HG02885 (cell line): ENCODE measurements around the gene SYTL5.
A peak's percentile ranks its signal among the peaks of the same experiment; 100 is the strongest.
"Not testable (repeated sequence)": the region's sequence is repeated elsewhere in the genome, so short reads cannot be mapped to it uniquely, and the experiment has no call there.

Source experiments
- ATAC-seq: cut with Tn5 transposase; IDR thresholded peaks from one replicate; pipeline ENCODE4 v1.9.1; 2021; ENCODE audit warnings: mild to moderate bottlenecking; ENCODE audit not compliant: unreplicated experiment, poor library complexity

Gene SYTL5

DNA sequence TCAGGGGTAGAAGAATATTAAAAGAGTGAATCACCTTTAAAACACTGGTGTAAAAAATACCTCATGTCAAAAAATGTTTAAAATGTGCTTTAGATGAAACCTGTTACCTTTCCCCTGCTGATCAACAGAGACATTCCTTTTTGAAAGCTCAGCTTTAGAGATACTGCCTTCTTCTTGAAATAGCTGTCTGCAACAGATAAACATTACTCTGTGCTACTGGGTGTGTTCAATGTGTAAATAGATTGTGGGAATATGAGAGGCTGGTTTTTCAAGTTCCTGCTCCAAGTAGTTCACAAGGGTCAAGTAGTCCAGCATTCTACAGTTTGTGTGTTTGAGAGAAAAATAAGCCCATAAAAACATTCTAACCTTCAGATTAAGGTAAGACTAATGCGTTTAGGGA, at the start of gene SYTL5:
Gene SYTL5, plus strand, starts transcription at position 263 of the 400 bp plus-strand sequence. CDS start 27,337 bp downstream, outside the sequence.
- ATAC-seq, result no peak

DNA sequence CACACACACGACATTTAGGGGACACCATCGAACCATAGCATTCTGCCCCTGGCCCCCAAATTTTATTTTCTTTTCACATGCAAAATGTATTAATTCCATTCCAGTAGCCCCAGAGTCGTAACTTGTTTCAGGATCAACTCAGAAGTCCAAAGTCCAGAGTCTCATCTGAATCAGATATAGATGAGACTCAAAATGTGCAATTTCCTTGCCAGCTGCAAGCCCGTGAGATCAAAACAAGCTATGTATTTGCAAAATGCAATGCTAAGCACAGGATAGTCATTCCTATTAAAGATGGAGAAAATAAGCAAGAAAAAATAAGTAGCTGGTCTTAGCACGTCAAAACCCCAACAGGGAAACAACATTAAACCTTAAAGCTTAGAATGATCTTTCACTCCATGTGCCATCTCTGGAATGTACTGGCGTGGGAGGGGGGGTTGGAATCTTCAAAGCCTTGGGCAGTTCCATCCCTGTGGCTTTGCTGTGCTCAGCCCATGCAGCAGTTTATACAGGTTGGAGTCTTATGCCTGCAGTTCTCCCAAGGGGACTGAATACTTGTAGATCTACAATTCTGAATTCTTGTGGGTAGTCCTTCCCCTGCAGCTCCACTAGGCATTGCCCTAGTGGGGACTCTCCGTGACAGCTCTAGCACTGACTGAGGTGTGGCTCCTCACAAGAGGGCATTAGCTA, 47.7 kb upstream of the SYTL5 start:
- ATAC-seq, result no peak

DNA sequence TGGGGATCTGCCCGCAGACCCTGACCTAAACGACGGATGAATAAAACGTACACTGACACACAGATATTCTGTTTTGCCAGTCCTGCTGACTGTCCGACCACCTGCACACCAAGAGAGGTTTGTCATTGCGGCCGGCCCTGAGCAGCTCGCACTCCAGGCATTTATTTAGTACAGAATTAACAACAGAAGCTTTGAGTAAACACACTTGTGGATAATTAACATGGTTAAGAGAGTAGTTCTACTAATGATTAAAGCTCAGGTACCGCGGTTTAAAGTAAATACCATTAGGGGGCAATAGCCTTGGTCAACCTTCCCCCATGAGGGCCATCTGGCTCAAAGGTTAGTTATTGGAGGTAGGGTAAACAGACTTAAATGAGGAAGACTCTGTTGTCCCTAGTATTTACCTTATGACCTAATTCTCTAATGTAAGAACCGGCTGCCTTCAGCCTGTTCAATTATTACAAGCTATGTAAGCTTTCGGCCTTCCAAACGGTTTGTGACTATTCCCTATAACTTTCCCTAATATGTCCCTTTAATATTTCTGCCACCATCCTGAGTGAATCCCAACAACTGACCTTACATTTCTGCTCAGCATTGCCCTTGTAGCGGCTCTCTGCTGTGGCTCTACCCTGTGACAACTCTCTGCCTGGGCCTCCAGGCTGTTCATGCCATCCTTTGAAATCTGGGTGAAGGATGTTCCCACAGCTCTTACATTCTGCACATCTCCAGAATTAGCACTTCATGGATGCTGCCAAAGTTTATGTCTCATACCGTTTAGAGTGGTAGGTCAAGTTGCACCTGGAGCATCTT, 46.9 kb upstream of the SYTL5 start:
- ATAC-seq, result no peak

- no peak for ATAC-seq
Observed at GRCh38 chrX:37961118-37961517, 45.2 kb upstream of the SYTL5 start.

GRCh38 chrX:37967714-37968113, 38.6 kb upstream of the SYTL5 start:
- no peak for ATAC-seq

DNA sequence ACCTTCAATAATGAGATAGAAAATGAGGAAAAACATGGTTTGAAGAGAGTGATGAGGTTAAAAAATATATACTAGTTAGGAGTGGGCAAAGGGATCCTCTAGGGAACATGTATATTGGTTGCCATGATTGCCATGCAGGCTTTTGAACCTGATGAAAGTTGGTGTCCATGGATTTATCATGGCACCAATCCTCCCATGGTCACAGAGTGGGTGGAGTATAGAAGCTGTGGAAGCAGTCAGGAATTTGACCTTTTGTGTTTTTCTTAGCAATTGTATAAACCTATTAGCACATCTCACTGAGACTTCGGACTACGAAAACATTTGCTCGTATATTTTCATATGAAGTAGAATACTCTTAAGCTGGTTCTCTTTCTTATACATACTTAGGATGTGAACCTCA, 30.9 kb upstream of the SYTL5 start:
- ATAC-seq, result no peak

DNA sequence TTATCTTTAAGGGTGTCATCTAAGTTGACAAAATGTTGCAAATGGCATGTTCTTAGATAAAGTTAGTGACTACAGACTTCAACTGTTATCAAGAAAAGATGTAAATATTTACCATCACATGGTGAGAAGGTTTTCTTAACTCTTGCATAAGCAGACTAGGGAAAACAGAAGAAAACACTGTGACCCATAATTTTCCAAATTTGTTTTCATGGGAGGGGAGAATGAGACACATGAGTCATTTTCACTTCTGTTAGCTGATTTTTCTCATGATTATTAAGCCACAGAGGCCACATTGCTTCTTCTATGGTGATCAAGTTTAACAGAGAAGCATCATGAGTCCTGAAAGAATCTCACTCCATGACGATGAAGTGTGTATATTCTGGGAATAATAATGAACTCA, 30.2 kb upstream of the SYTL5 start:
- ATAC-seq, result no peak

- no peak for ATAC-seq
Observed at GRCh38 chrX:37984880-37985279, 21.5 kb upstream of the SYTL5 start.

DNA sequence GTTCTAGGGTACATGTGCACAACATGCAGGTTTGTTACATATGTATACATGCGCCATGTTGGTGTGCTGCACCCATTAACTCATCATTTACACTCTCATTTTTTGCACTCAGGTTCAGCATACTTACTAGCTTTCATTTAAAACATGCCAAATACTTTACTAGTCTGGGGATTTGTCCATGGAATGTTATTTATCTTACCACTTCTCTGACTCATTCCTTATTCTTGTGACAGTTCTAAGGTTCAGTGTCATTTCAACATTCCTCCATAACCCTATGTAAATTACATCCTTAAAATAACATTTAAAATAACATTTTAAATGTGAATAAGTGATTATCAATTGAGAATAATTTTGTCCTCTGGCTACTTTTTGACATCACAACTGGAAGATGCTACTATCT, 19.5 kb upstream of the SYTL5 start:
- ATAC-seq, result no peak

- ATAC-seq, result no peak
Observed at GRCh38 chrX:37989304-37989703, 17.0 kb upstream of the SYTL5 start.

- ATAC-seq, result not testable (repeated sequence)
Observed at GRCh38 chrX:37991303-37991702, 15.1 kb upstream of the SYTL5 start.

- no peak for ATAC-seq
Observed at GRCh38 chrX:37993176-37993575, 13.2 kb upstream of the SYTL5 start.

DNA sequence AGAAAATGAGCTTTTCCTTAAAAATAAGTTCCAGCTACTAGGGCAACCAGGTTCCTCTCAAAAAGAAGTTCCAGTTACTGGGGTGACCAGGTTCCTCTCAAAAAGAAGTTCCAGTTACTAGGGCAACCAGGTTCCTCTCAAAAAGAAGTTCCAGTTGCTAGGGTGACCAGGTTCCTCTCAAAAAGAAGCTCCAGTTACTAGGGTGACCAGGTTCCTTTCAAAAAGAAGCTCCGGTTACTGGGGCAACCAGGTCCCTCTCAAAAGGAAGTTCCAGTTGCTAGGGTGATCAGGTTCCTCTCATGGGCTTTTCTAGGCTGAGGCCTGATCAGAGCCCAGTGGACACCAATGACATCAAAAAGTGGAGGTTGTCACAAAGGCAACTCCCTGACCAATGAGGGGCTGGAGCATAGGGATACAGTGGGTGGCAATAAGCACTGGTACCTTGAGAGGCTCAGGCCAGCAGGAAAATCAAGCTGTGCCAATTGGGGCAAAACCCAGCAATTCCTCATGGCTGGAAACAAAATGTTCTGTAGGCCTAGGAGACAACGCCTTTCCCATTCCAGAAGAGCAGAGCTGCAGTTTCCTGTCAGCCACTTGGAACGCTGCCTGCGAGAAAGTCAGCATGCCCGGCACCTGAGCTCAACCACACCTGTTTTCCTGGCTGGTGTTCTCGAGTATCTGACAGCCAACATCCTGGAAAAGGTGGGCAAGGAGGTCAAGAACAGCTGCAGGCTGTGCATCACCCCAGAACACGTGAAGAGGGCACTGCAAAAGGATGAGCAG, 12.3 kb upstream of the SYTL5 start:
- ATAC-seq, result peak; percentile 85

- ATAC-seq, result no peak
Observed at GRCh38 chrX:37995428-37995827, 10.9 kb upstream of the SYTL5 start.

- no peak for ATAC-seq
Observed at GRCh38 chrX:37997096-37997495, 9.3 kb upstream of the SYTL5 start.

- ATAC-seq, result no peak
Observed at GRCh38 chrX:37998586-37999262, 7.6 kb upstream of the SYTL5 start.

DNA sequence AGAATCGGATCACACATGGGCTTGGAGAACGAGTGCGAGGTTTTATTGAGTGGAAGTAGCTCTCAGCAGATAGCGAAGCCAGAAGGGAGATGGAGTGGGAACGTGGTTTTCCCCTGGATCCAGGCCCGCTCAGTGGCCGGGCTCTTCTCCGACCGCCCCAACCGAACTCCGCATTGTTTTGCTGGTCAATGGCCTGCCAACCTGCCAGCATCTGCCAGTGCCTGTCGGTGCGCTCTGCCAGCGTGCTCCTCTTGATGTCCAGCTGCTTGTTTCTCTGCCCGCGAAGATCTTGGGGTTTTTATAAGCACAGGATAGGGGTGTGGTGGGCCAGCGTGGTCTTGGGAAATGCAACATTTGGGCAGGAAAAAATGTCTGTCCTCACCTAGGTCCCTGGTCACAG, 5.6 kb upstream of the SYTL5 start:
- no peak for ATAC-seq

GRCh38 chrX:38004046-38004445, 2.3 kb upstream of the SYTL5 start:
- ATAC-seq, result no peak

DNA sequence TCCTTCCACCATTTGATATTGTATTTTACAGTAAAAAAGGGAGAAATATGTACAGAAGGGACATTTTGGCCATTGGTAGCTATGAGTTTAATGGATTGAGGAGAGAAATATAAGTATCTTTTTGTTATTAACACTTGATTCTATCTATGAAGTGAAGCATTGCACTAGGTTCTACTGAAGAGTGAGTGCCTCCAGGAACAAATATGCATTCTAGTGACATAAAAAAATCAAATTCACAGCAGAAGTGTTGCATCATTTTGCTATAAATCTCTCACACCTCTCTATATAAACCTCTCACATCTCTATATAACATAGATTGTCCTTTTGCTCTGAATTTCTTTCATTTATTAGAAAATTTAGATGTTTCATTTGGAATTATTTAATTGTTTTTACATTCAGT, 425 bp downstream of the SYTL5 start:
- no peak for ATAC-seq

- no peak for ATAC-seq
Observed at GRCh38 chrX:38008658-38009057, 2.3 kb downstream of the SYTL5 start.

GRCh38 chrX:38009641-38010040, 3.3 kb downstream of the SYTL5 start:
- ATAC-seq, result no peak
